ENCODE measurements around the gene FAM20A. TPM values are rescaled to one million over a fixed set of nuclear protein-coding genes. Genes with fewer than 3 reads are reported as not detected.

Gene FAM20A
- total and polyA plus RNA-seq, 8 donors = 11.4 to 81.3 (median 17.0) TPM; not detected in 1

GRCh38 chr17:68608515-68609130, 7.5 kb upstream of the FAM20A start:
- no peak for TF ChIP-seq POLR2A (IDR thresholded peaks at IDR 0.05)
- DNase-seq = no peak
- peaks cover 0 to 16% (median 3%) of the 10 kb centered on the region in 4 donors for H3K4me1 ChIP-seq
- 92 to 96% (median 93%) methylated on average over 1 of the region's 1 CpG for WGBS, 5 donors
- intact Hi-C loops (cut with DNase I; ENCODE audit: low total_unique reads) = no loop called here
- H3K36me3 ChIP-seq = no peaks in the 10 kb centered on the region
- no peak overlapping the region for H3K4me3 ChIP-seq
- H3K9me3 ChIP-seq = peaks cover 0 to 38% (median 33%) of the 10 kb centered on the region in 4 donors
- H3K27ac ChIP-seq = no peak overlapping the region
- H3K27me3 ChIP-seq = no peaks in the 10 kb centered on the region

GRCh38 chr17:68606451-68607307, 5.5 kb upstream of the FAM20A start:
- 73 to 91% (median 85%) methylated on average over 2 of the region's 2 CpGs for WGBS, 5 donors
- Histone ChIP-seq H3K4me3 (no peak overlapping the region), H3K27ac (no peak overlapping the region), H3K27me3 (peaks cover 0 to 4% (median 0%) of the 10 kb centered on the region in 3 donors), H3K4me1 (peaks cover 0 to 23% (median 9%) of the 10 kb centered on the region in 4 donors), H3K9me3 (peaks cover 0 to 38% (median 33%) of the 10 kb centered on the region in 4 donors), H3K36me3 (no peaks in the 10 kb centered on the region)
- DNase-seq = no peak
- TF ChIP-seq EP300 (IDR thresholded peaks at IDR 0.05) (no peak), POLR2AphosphoS5 (IDR thresholded peaks at IDR 0.05) (no peak), CTCF (IDR thresholded peaks at IDR 0.05) (no peak), POLR2A (IDR thresholded peaks at IDR 0.05) (no peak)
- intact Hi-C loops (cut with DNase I; ENCODE audit: low total_unique reads) = no loop called here

- intact Hi-C loops (cut with DNase I; ENCODE audit: low total_unique reads) = no loop called here
- no peak overlapping the region for H3K27ac ChIP-seq
- peaks cover 6 to 23% (median 15%) of the 10 kb centered on the region in 4 donors for H3K4me1 ChIP-seq
- peaks cover 0 to 12% (median 6%) of the 10 kb centered on the region in 3 donors for H3K27me3 ChIP-seq
- DNase-seq = no peak
- TF ChIP-seq POLR2A (IDR thresholded peaks at IDR 0.05) = no peak
- TF ChIP-seq EP300 (IDR thresholded peaks at IDR 0.05) = no peak
- no peak for TF ChIP-seq CTCF (IDR thresholded peaks at IDR 0.05)
- TF ChIP-seq POLR2AphosphoS5 (IDR thresholded peaks at IDR 0.05) = no peak
- H3K4me3 ChIP-seq = no peak overlapping the region
- H3K36me3 ChIP-seq = no peaks in the 10 kb centered on the region
- 13 to 29% (median 26%) methylated on average over 1 of the region's 1 CpG for WGBS, 5 donors
- H3K9me3 ChIP-seq = peaks cover 0 to 37% (median 32%) of the 10 kb centered on the region in 4 donors
Measured at GRCh38 chr17:68605914-68606313, 4.7 kb upstream of the FAM20A start.

GRCh38 chr17:68603656-68604055, 2.5 kb upstream of the FAM20A start:
- peak overlapping the region in 2 of 5 donors; percentile 36 to 92 for H3K27ac ChIP-seq
- WGBS, 5 donors = 85 to 94% (median 91%) methylated on average over 3 of the region's 3 CpGs
- peaks cover 0 to 16% (median 12%) of the 10 kb centered on the region in 4 donors for H3K9me3 ChIP-seq
- no peaks in the 10 kb centered on the region for H3K36me3 ChIP-seq
- no peak overlapping the region for H3K4me3 ChIP-seq
- H3K4me1 ChIP-seq = peaks cover 23 to 42% (median 29%) of the 10 kb centered on the region in 4 donors
- no peak for TF ChIP-seq POLR2AphosphoS5 (IDR thresholded peaks at IDR 0.05)
- no peak for TF ChIP-seq CTCF (IDR thresholded peaks at IDR 0.05)
- TF ChIP-seq POLR2A (IDR thresholded peaks at IDR 0.05) = no peak
- TF ChIP-seq EP300 (IDR thresholded peaks at IDR 0.05) = no peak
- intact Hi-C loops (cut with DNase I; ENCODE audit: low total_unique reads) = no loop called here
- DNase-seq = no peak
- H3K27me3 ChIP-seq = peaks cover 0 to 28% (median 16%) of the 10 kb centered on the region in 3 donors
